NCI-H146 treated with DMSO at 0.1 percent for 48 hours (cell line): ENCODE data around the gene GOLGA1.
"Not testable (repeated sequence)": the region's sequence is repeated elsewhere in the genome, so short reads cannot be mapped to it uniquely, and the experiment has no call there.

Experiments used
- DNase-seq: peaks from one replicate; lab custom pipeline; 2025; ENCODE audit not compliant: unreplicated experiment; lab: John Stamatoyannopoulos, UW

Gene GOLGA1

DNA sequence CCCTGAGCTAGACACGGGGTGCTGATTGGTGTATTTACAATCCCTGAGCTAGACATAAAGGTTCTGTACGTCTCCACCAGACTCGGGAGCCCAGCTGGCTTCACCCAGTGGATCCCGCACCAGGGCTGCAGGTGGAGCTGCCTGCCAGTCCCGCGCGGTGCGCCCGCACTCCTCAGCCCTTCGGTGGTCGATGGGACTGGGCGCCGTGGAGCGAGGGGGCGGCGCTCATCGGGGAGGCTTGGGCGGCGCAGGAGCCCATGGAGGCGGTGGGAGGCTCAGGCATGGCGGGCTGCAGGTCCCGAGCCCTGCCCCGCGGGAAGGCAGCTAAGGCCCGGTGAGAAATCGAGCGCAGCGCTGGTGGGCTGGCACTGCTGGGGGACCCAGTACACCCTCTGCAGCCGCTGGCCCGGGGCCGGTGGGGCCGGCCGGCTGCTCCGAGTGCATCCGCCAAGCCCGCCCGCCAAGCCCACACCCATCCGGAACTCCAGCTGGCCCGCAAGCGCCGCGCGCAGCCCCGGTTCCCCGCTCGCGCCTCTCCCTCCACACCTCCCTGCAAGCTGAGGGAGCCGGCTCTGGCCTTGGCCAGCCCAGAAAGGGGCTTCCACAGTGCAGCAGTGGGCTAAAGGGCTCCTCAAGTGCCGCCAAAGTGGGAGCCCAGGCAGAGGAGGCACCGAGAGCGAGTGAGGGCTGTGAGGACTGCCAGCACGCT lies 102.2 kb downstream of the GOLGA1 start:
- DNase-seq, result not testable (repeated sequence)

DNA sequence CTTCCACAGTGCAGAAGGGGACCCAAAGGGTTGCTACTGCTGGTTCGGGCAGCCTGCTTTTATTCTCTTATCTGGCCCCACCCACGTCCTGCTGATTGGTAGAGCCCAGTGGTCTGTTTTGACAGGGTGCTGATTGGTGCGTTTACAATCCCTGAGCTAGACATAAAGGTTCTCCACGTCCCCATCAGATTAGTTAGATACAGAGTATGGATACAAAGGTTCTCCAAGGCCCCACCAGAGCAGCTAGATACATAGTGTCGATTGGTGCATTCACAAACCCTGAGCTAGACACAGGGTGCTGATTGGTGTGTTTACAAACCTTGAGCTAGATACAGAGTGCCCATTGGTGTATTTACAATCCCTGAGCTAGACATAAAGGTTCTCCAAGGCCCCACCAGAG lies 102.8 kb downstream of the GOLGA1 start:
- DNase-seq, result not testable (repeated sequence)

DNA sequence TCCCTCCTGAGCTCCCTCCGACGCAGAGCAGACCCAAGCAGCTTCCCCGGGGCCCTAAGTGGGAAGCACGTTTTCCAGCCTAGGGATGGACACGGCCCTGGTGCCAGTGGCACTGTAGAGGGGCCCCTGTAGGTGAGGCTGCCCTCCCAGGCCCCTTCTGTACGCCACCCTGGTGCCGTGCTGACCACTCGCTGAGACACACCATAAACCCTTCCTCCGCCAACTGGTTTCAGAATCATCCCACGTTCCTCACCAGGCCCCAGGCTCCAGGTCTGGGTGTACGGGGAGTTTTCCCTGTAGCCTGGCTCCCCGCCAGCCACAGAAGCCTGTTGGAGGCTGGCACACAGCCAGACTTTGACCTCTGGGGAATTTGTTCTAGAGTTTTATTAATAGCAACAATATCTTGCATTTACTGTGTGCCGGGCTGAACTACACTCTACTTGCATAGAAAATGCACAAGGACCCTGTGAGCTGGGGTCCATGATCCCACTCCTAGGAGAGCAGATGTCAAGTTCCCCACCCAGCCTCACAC lies 105.8 kb downstream of the GOLGA1 start:
- DNase-seq, result no peak

DNA sequence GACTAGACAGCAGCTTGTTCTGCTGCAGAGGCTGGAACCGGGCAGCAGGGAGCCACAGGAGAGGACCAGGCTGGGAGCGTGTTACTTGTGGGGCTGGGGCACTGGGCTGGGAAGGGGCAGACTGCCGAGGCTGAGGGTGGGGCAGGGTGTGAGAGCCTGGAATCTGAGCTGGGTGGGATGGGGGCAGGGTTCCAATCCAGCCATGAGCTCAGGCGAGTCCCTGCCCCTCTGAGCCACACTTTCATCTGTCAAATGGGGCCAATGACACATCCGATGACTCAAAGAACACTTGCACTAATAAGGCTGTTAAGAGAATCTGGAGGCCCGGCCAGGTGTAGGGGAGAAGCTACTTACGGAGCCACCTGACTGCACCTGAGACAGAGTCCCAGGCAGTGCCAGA lies 106.3 kb downstream of the GOLGA1 start:
- no peak for DNase-seq

DNA sequence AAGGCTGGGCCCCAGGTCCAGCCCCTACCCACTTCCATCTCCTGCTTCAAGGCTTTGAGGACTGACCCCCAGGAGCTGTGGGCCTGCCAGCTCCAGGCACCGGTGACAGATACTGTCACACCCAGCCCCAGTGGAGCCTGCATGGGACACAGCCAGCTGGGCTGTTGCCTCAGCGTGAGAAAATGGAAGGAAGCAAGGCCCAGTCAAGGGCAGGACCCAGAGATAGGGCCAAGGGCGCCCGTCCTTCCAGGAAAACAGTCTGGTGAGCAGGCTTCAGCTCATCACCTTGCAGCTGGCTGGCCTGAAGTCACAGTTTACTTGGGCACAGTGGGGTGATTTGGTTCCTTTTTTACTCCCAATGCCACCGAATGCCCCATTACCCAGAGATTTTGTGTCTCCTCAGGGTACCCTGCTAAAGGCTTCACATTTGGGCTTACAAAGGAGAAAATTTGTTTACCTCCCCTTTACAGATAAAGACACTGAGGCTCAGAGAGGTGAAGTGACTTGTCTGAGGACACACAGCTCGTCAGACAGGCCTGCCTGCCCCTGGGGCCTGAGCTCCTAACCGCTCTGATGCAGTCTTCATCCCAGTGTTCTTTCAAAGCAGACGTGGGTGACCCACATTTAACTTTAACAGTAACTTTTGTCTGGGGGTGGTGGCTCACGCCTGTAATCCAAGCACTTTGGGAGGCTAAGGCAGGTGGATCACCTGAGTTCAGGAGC lies 109.1 kb downstream of the GOLGA1 start:
- DNase-seq, result no peak

DNA sequence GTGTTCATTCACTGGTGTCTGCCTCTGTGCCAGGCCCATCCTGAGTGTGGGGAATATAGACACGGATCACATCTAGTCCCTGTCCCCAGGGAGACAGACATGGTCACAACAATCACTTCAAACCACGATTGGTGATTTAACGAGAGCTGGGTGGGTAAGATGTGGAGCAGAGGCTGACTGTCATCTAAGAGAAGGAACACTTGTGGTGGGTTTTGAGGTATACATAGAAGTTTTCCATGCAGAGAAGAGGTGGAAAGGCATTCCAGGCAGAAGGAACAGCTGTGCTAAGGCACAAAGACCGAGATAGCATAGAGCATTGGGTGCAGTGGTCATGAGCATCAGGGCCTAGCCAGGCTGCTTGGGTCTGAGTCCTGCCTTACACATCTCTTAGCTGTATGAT lies 110.3 kb downstream of the GOLGA1 start:
- no peak for DNase-seq

DNA sequence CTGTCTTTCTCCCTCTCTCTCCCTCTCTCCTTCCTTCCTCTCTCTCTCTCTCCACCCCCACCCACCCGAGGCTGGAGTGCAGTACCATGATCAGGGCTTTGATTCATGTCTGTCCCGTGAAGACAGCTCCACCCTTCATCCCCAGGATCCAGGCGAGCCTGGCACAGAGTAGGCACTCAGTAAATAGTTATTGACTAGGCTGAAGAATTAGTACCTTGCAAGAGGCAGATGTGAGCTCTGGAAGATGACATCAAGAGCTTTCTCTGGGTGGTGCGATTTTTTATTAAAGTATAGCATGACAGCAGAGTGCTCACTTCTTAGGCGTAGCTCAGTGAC lies 111.6 kb downstream of the GOLGA1 start:
- no peak for DNase-seq

DNA sequence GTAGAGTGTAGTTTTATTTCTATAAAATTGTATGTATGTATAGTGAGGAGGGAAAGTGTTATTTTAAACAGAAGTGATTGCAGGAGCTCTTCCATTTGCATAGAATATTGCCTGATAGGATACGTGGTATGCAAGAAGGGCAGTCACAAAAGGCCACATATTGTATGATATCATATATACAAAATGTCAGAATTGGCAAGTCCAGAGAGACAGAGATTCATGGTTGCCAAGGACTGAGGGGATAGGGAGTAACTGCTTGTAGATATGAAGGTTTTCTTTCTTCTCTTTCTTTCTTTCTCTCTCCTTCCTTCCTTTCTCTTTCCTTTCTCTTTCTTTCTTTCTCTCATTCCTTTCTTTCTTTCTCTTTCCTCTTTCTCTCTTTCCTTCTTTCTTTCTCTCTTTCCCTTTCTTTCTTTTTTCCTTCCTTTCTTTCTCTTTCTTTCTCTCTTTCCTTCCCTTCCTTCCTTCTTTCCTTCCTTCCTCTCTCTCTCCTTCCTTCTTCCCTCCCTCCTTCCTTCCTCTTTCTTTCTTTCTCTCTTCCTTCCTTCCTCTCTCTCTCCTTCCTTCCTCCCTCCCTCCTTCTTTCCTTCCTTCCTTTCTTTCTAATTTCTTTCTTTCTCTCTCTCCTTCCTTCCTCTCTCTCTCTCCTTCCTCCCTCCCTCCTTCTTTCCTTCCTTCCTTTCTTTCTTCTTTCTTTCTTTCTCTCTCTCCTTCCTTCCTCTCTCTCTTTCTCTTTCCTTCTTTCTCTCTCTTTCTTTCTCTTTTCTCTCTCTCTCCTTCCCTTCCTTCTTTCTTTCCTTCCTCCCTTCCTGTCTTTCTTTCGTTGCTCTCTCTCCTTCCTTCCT lies 112.2 kb downstream of the GOLGA1 start:
- no peak for DNase-seq
